K562 (cell line): ENCODE results near the gene SLC6A13. TPM values are rescaled to one million over a fixed set of nuclear protein-coding genes. Genes with fewer than 3 reads are reported as not detected.
"Not testable (repeated sequence)": the region's sequence is repeated elsewhere in the genome, so short reads cannot be mapped to it uniquely, and the experiment has no call there.

Source experiments
- ATAC-seq: fragments of 200-7000 bp; cut with Tn5 transposase; 3 replicates; pipeline ENCODE4 v1.9.1; 2020; ENCODE audit warnings: moderate library complexity
- BruUV-seq: library from RNA; stranded (reverse); fragments of 400-500 nt; replicated peaks from 2 replicates; lab custom pipeline; 2021; lab: Mats Ljungman, UMichigan
- CTCF ChIA-PET: fragments of 300-600 bp; formaldehyde crosslinking; extraction: SDS; loops from one replicate; lab custom pipeline; 2021; ENCODE audit warnings: low intra/inter-chr PET ratio; lab: Yijun Ruan, JAX
- POLR2A ChIA-PET: fragments of 300-600, 350-650 bp; sonication (Branson Sonifier 250); formaldehyde crosslinking; extraction: SDS; loops from one replicate; lab custom pipeline; 2021; ENCODE audit warnings: antibody characterized with exemption, inconsistent platforms; lab: Yijun Ruan, JAX
- DNase-seq, 4 experiments: peaks; one replicate each; pipeline versions ENCODE4 v3.0.0 to v3.0.0-alpha.2; 2011 to 2018; ENCODE audit warnings: low spot score in 3 of 4, mixed read lengths in 3 of 4; ENCODE audit errors: extremely low read depth in 1 of 4
- FAIRE-seq: peaks from 2 replicates; lab custom pipeline; 2011; peaks lifted over from hg19 to GRCh38; lab: Jason Lieb, UNC
- H2AFZ ChIP-seq: 2 replicates; pipeline ENCODE4 v1.6.0; 2011; ENCODE audit warnings: low read depth, low read length, control low read depth, inconsistent platforms
- H3K27ac ChIP-seq: fragments of 200-600 bp; 3 replicates; pipeline ENCODE4 v1.8.0; 2011; ENCODE audit warnings: low read depth, mild to moderate bottlenecking, control low read depth, inconsistent platforms, low read length, moderate library complexity, mixed read lengths; ENCODE audit errors: extremely low read depth
- H3K27me3 ChIP-seq, 2 experiments: fragments of 300-600 bp in 1 of 2; 2 replicates in 1 of 2; 3 replicates in 1 of 2; pipeline versions ENCODE4 v1.6.0 to v1.8.0; 2011; ENCODE audit warnings: inconsistent platforms in 2 of 2, low read length in 2 of 2, mild to moderate bottlenecking in 1 of 2, mixed read lengths in 1 of 2, moderate library complexity in 1 of 2; ENCODE audit not compliant: control insufficient read depth in 2 of 2, insufficient read depth in 2 of 2
- H3K36me3 ChIP-seq: fragments of 300-600 bp; 3 replicates; pipeline ENCODE4 v1.8.0; 2011; ENCODE audit warnings: mild to moderate bottlenecking, low read length, inconsistent platforms; ENCODE audit not compliant: control insufficient read depth, insufficient read depth
- H3K4me1 ChIP-seq, 2 experiments: fragments of 200-600 bp in 1 of 2; replicated peaks in 1 of 2; 2 replicates in 1 of 2; 3 replicates in 1 of 2; pipeline versions ENCODE4 v1.5.1 to v1.8.0; 2011; ENCODE audit warnings: inconsistent platforms in 2 of 2, low read length in 2 of 2, mild to moderate bottlenecking in 1 of 2, mixed read lengths in 1 of 2, moderate library complexity in 1 of 2; ENCODE audit not compliant: control insufficient read depth in 2 of 2, insufficient read depth in 2 of 2
- H3K4me2 ChIP-seq: 2 replicates; pipeline ENCODE4 v1.6.1; 2011; ENCODE audit warnings: low read length, control low read depth, inconsistent platforms, mixed read lengths; ENCODE audit not compliant: insufficient read depth
- H3K4me3 ChIP-seq: fragments of 200-600 bp; sonication (generic), shearing (Covaris generic); 2 replicates; pipeline ENCODE4 v1.5.1; 2016; ENCODE audit warnings: control low read depth, inconsistent platforms
- H3K79me2 ChIP-seq: fragments of 200-600 bp; 3 replicates; pipeline ENCODE4 v1.8.0; 2011; ENCODE audit warnings: low read length, inconsistent platforms; ENCODE audit not compliant: control insufficient read depth, insufficient read depth
- H3K9ac ChIP-seq, 2 experiments: 2 replicates each; pipeline versions ENCODE4 v1.6.0 to v1.6.1; 2011; ENCODE audit warnings: low read depth in 2 of 2, low read length in 2 of 2, control low read depth in 1 of 2, inconsistent platforms in 1 of 2, mild to moderate bottlenecking in 1 of 2, mixed read lengths in 1 of 2; ENCODE audit not compliant: insufficient read depth in 1 of 2
- H3K9me1 ChIP-seq: one replicate; pipeline ENCODE4 v1.6.0; 2011; ENCODE audit warnings: inconsistent platforms, mild to moderate bottlenecking, low read length, moderate library complexity; ENCODE audit not compliant: control insufficient read depth, insufficient read depth
- H3K9me3 ChIP-seq: replicated peaks from 2 replicates; pipeline ENCODE4 v1.5.1; 2011; ENCODE audit warnings: low read depth, low read length, inconsistent platforms; ENCODE audit not compliant: control insufficient read depth, insufficient read depth
- H4K20me1 ChIP-seq: replicated peaks from 2 replicates; pipeline ENCODE4 v1.6.1; 2011; ENCODE audit warnings: low read length, inconsistent platforms, mixed read lengths; ENCODE audit not compliant: control insufficient read depth, insufficient read depth
- BRD4 ChIP-seq: fragments of 200-600 bp; sonication (generic); IDR thresholded peaks from 2 replicates; pipeline ENCODE4 v1.6.1; 2017; ENCODE audit warnings: inconsistent platforms
- HLTF ChIP-seq: fragments of 450-650 bp; IDR thresholded peaks from 2 replicates; pipeline ENCODE4 v1.6.1; 2016
- JUN ChIP-seq, 2 experiments: sonication (generic) in 1 of 2; formaldehyde crosslinking in 1 of 2; IDR thresholded peaks; 2 replicates each; pipeline versions ENCODE4 v1.6.1 to v1.8.0; 2012 to 2022; ENCODE audit warnings: borderline replicate concordance in 2 of 2, mild to moderate bottlenecking in 2 of 2, improper control_type of control experiment in 1 of 2, low read depth in 1 of 2, low read length in 1 of 2, missing genetic modification reagents in 1 of 2
- MBD2 ChIP-seq: sonication (generic); IDR thresholded peaks from 2 replicates; pipeline ENCODE4 v1.6.1; 2016; ENCODE audit warnings: low read depth, borderline replicate concordance
- NCOA1 ChIP-seq: fragments of 450-650 bp; IDR thresholded peaks from 2 replicates; pipeline ENCODE4 v1.6.1; 2016; ENCODE audit warnings: low read depth
- TEAD1 ChIP-seq, 2 experiments: fragments of 450-650 bp in 1 of 2; sonication (generic) in 1 of 2; formaldehyde crosslinking; IDR thresholded peaks; 2 replicates each; pipeline versions ENCODE4 v1.4.0 to v1.8.0; 2020 to 2022; ENCODE audit warnings: mild to moderate bottlenecking in 2 of 2, missing genetic modification reagents in 1 of 2
- USF2 ChIP-seq: sonication (generic); formaldehyde crosslinking; IDR thresholded peaks from 2 replicates; pipeline ENCODE4 v1.5.0; 2020; ENCODE audit warnings: missing genetic modification reagents
- ZNF23 ChIP-seq: fragments of 250-450 bp; sonication (Bioruptor Pico); IDR thresholded peaks from 2 replicates; pipeline ENCODE4 v1.4.0; 2020; ENCODE audit warnings: mild to moderate bottlenecking
- WGBS: fragments of 100-300 bp; shearing (Covaris generic); methylation state at CpG from one replicate; pipeline ENCODE4 v1.1.6; 2016; ENCODE audit warnings: low coverage, mixed read lengths; ENCODE audit not compliant: insufficient coverage; ENCODE audit errors: missing lambda C conversion rate; 5-methylcytosine and 5-hydroxymethylcytosine counted together
- in situ Hi-C: fragments of 300-500 bp; cut with MboI; formaldehyde crosslinking; loops from 4 replicates; pipeline ENCODE4 v1.15.0; 2018; ENCODE audit warnings: inconsistent platforms, mixed read lengths
- intact Hi-C: fragments of 100-400 bp; cut with micrococcal nuclease; formaldehyde crosslinking; loops from 2 replicates; pipeline ENCODE4 v1.14.2; 2022
- polyA plus RNA-seq, 8 experiments: library from polyadenylated mRNA; depleted of rRNA in 4 of 8; stranded (reverse) in 5 of 8; unstranded in 3 of 8; fragments of >200 nt; fragmentation: Nextera tagmentation in 2 of 8; fragmentation: Illumina TruSeq in 1 of 8; extraction: Ambion mirVana in 2 of 8; extraction: Trizol in 1 of 8; gene quantifications; 2 replicates each; pipeline versions ENCODE4 v1.2.1 to v1.2.3, GENCODE V29; 2011 to 2014; ENCODE audit warnings: inconsistent platforms in 1 of 8, missing spikeins in 1 of 8
- total RNA-seq, 7 experiments: library from RNA; depleted of rRNA in 6 of 7; stranded (reverse); fragments of >200 nt in 6 of 7; fragmentation: Illumina TruSeq in 2 of 7; extraction: Trizol in 2 of 7; gene quantifications; 2 replicates each; pipeline versions ENCODE4 v1.2.1 to v1.2.3, GENCODE V29; 2011 to 2021; ENCODE audit warnings: low replicate concordance in 1 of 7

The SLC6A13 gene
- total and polyA plus RNA-seq, 9 of the 15 experiments (the other 6 are each of a cell fraction or from before 2014, with no cell fraction given) = 0.06 to 0.33 (median 0.22) TPM; not detected in 4

GRCh38 chr12:236445-236844 is 26.2 kb downstream of the SLC6A13 start:
- CTCF ChIA-PET = no interaction called here
- Histone ChIP-seq H4K20me1 (no peaks in the 10 kb centered on the region), H3K36me3 (no peaks in the 10 kb centered on the region), H3K4me2 (no peak overlapping the region), H3K4me3 (no peak overlapping the region), H3K27me3 (peaks cover 4 to 36% of the 10 kb centered on the region in 2 experiments), H3K4me1 (no peaks in the 10 kb centered on the region; a peak in 1 of 5 replicates), H2AFZ (no peak overlapping the region), H3K9ac (no peak overlapping the region)
- in situ Hi-C loops = no loop called here
- POLR2A ChIA-PET = no interaction called here
- intact Hi-C loops = no loop called here
- ATAC-seq = no peak
- no peak for TF ChIP-seq HLTF
- TF ChIP-seq USF2 = no peak
- no peak for TF ChIP-seq NCOA1
- TF ChIP-seq BRD4 = no peak
- TF ChIP-seq TEAD1 (CRISPR knock-in tag; IDR thresholded peaks at IDR 0.05) = no peak
- TF ChIP-seq MBD2 = no peak
- TF ChIP-seq JUN (IDR thresholded peaks at IDR 0.05; ENCODE audit: borderline replicate concordance, low read depth, low read length) = no peak
- TF ChIP-seq JUN (CRISPR knock-in tag; IDR thresholded peaks at IDR 0.05; ENCODE audit: borderline replicate concordance) = no peak
- TF ChIP-seq ZNF23 (CRISPR knock-in tag) = no peak
- TF ChIP-seq, all 486 proteins: peak for 0
- Histone ChIP-seq H3K79me2 (no peaks in the 10 kb centered on the region), H3K9me3 (0 out of 2 replicates have a peak, but pooled peaks cover 1% of the 10 kb centered on the region), H3K9me1 (no peaks in the 10 kb centered on the region), H3K27ac (no peak overlapping the region)
- DNase-seq (no peak), FAIRE-seq (no peak)
- 24% methylated on average over 3 of the region's 3 CpGs for WGBS
- no TSS peak for BruUV-seq

- ATAC-seq, POLR2A ChIA-PET, in situ Hi-C loops, H3K79me2 ChIP-seq, BruUV-seq, intact Hi-C loops, FAIRE-seq, H3K36me3 ChIP-seq, H3K4me1 ChIP-seq, H3K9me3 ChIP-seq, H3K27ac ChIP-seq, H2AFZ ChIP-seq, H3K9me1 ChIP-seq, H4K20me1 ChIP-seq, DNase-seq, H3K9ac ChIP-seq, H3K4me3 ChIP-seq, H3K4me2 ChIP-seq, CTCF ChIA-PET: not testable (repeated sequence)
- WGBS = 20% methylated on average over 4 of the region's 4 CpGs
- peaks cover 3 to 38% of the 10 kb centered on the region in 2 experiments for H3K27me3 ChIP-seq
Observed at GRCh38 chr12:235967-236366, 26.7 kb downstream of the SLC6A13 start.
